Mesothelial cell of epicardium (in vitro differentiated cells): Measurements from ENCODE around the gene FAM124B. TPM values are rescaled to one million over a fixed set of nuclear protein-coding genes. Genes with fewer than 3 reads are reported as not detected.

Experiments used
- DNase-seq, 2 experiments: peaks; one replicate each; pipeline ENCODE4 v3.0.0; 2021; ENCODE audit warnings: low spot score in 2 of 2; ENCODE audit not compliant: unreplicated experiment in 2 of 2
- H3K27ac Mint-ChIP-seq: 2 replicates; pipeline ENCODE4 v1.8.0; 2021; ENCODE audit warnings: mixed read lengths
- H3K27me3 Mint-ChIP-seq: 2 replicates; pipeline ENCODE4 v1.8.0; 2021; ENCODE audit warnings: low read depth, mixed read lengths
- H3K36me3 Mint-ChIP-seq: 2 replicates; pipeline ENCODE4 v1.8.0; 2021; ENCODE audit warnings: mixed read lengths
- H3K4me1 Mint-ChIP-seq: 2 replicates; pipeline ENCODE4 v1.8.0; 2021; ENCODE audit warnings: mixed read lengths
- H3K4me3 Mint-ChIP-seq: 2 replicates; pipeline ENCODE4 v1.8.0; 2021; ENCODE audit warnings: mild to moderate bottlenecking, moderate library complexity, mixed read lengths
- H3K9me3 Mint-ChIP-seq: 2 replicates; pipeline ENCODE4 v1.8.0; 2021; ENCODE audit warnings: mixed read lengths
- CTCF ChIP-seq: fragments of 200-600 bp; sonication (generic); IDR thresholded peaks from one replicate; pipeline ENCODE4 v1.5.0; 2021; ENCODE audit warnings: antibody characterized with exemption; ENCODE audit not compliant: unreplicated experiment
- total RNA-seq: library from RNA; stranded (reverse); gene quantifications from 3 replicates; pipeline ENCODE4 v1.2.1, GENCODE V29; 2021

FAM124B gene
- total RNA-seq, 1 donor from 2014 or later = not detected

GRCh38 chr2:224413381-224413780 is 11.5 kb upstream of the FAM124B start:
- Mint-ChIP-seq H3K27ac (no peak overlapping the region), H3K4me1 (peaks cover 15% of the 10 kb centered on the region), H3K4me3 (no peak overlapping the region), H3K9me3 (peaks cover 4% of the 10 kb centered on the region), H3K36me3 (no peaks in the 10 kb centered on the region), H3K27me3 (peaks cover 2% of the 10 kb centered on the region)
- no peak for DNase-seq
- no peak for TF ChIP-seq CTCF

GRCh38 chr2:224412141-224413015 is 10.5 kb upstream of the FAM124B start:
- Mint-ChIP-seq H3K36me3 (no peaks in the 10 kb centered on the region), H3K4me3 (no peak overlapping the region), H3K27me3 (peaks cover 2% of the 10 kb centered on the region), H3K9me3 (peaks cover 4% of the 10 kb centered on the region), H3K27ac (peak overlapping the region; percentile 30), H3K4me1 (peaks cover 13% of the 10 kb centered on the region)
- no peak for DNase-seq
- TF ChIP-seq CTCF = no peak

- Mint-ChIP-seq H3K27me3 (no peaks in the 10 kb centered on the region), H3K9me3 (peaks cover 9% of the 10 kb centered on the region), H3K36me3 (no peaks in the 10 kb centered on the region), H3K27ac (no peak overlapping the region), H3K4me3 (no peak overlapping the region), H3K4me1 (peaks cover 6% of the 10 kb centered on the region)
- TF ChIP-seq CTCF = no peak
- no peak for DNase-seq
Observed at GRCh38 chr2:224410946-224411561, 9.1 kb upstream of the FAM124B start.

- Mint-ChIP-seq H3K27me3 (no peaks in the 10 kb centered on the region), H3K4me1 (peaks cover 6% of the 10 kb centered on the region), H3K9me3 (peaks cover 9% of the 10 kb centered on the region), H3K27ac (no peak overlapping the region), H3K4me3 (no peak overlapping the region), H3K36me3 (no peaks in the 10 kb centered on the region)
- no peak for TF ChIP-seq CTCF
- DNase-seq = no peak
Observed at GRCh38 chr2:224408676-224409075, 6.8 kb upstream of the FAM124B start.

GRCh38 chr2:224407241-224407701 is 5.4 kb upstream of the FAM124B start:
- no peaks in the 10 kb centered on the region for H3K36me3 Mint-ChIP-seq
- no peak for TF ChIP-seq CTCF
- H3K27ac Mint-ChIP-seq = no peak overlapping the region
- H3K27me3 Mint-ChIP-seq = no peaks in the 10 kb centered on the region
- H3K9me3 Mint-ChIP-seq = peaks cover 9% of the 10 kb centered on the region
- H3K4me1 Mint-ChIP-seq = peaks cover 7% of the 10 kb centered on the region
- no peak for DNase-seq
- H3K4me3 Mint-ChIP-seq = no peak overlapping the region
